Pons (tissue), 1 donor: Measurements from ENCODE around the gene TOMT.
"Not testable (repeated sequence)": the region's sequence is repeated elsewhere in the genome, so short reads cannot be mapped to it uniquely, and the experiment has no call there.

Experiments used
- DNase-seq: peaks from one replicate; pipeline ENCODE4 v3.0.0-alpha.2; 2016; ENCODE audit warnings: low spot score

Gene TOMT

DNA sequence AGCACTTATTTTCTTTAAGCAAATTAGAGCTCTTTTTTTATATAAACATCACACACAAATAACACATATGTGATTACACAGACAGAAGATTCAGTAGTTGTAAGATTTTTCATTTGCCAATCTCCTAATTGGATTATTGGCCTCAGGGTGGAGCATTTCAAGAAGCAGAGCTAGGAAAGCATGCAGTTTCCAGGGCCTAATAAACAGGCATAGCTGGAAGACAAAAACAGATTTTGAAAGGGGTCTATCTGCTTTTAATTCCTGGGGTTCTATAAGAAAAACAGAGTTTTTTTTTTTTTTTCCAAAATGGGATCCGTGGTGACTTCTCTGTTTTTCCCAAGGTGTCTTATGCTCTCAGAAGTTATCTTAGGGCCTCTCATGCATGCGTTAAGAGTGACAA, 22.2 kb downstream of the TOMT start:
- DNase-seq, result no peak

DNA sequence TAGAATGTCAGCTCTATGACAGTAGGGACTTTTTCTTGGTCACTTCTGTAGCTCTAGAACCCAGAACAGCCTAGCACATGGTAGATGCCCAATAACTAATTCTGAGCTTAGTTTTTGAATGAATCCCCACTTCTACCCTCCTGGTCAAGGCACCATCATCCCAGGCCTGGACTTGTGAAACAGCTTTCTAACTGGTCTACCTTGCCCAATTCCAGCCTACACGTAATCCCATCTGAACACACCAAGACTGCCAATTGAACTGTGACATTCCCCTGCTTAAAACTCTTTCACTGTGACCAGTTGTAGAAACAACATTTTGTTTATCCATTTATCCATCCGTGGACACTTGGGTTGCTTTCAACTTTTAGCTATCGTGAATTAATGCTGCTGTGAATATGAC, 23.7 kb downstream of the TOMT start:
- no peak for DNase-seq

DNA sequence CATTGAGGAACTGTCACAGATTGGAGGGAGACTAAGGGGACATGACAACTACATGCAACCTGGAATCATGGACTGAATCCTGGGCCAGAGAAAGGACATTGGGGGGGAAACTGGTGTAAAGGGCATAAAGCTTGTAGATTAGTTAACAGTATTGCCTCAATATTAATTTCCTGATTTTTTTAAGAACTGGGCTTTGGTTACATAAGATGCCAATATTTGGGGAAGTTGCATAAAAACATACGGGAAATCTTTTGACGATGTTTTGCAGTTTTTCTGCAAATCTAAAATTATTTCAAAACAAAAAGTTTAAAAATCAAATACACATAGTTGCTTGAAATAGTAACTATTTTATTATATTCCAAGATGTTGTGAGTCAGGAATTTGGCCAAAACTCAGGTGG, 26.9 kb downstream of the TOMT start:
- no peak for DNase-seq

DNA sequence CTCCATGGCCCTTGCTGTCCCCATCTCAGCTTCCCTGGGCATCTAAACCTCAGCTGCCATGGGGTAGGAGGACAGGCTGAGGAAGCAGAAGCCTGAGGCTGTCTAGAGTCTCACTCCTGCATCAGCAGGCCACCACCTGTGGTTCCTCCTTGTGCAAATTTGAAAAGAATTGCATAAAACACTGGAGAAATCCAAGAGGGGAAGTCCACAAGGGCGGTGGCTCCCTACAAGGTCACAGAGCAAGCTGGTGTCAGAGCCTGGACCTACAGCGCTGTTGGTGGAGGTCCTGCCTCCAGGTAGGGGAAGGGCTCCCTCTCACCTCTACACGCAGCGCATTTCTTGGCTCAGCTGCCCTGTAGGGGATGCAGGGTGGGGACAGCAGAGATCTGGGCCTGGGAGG, 29.7 kb downstream of the TOMT start, which contains the start of gene FOLR3:
FOLR3 (plus strand) TSS at position 253 of the 400 bp plus-strand sequence. CDS start 228 bp downstream, outside the sequence.
- DNase-seq, result not testable (repeated sequence)

DNA sequence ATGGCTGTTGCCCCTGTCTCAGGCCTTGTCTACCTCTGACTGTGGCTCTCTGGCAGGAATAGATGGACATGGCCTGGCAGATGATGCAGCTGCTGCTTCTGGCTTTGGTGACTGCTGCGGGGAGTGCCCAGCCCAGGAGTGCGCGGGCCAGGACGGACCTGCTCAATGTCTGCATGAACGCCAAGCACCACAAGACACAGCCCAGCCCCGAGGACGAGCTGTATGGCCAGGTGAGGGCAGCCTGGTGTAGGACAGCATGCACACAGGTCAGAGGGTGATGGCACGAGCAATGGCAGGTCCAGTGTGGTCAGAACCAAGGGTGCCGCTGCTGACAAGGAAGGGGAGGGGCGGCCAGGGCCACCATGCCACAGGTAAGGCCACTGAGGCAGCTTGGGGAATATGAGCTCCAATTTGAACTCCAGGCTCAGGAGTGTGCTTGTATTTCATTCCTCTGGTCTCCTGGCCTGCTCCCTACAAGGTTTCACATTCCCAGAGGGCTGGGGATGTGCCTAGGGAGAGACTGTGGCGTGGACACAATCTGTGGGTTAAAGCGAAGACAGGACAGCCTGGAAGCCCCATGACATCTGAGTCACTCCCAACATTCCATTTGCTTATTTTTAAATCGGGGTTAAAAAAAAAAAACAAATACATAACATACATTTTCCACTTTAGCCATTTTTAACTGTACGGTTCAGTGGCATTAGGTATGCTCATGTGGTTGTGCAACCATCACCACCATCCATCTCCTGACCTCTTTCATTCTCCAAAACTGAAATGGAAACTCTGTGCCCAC, 30.4 kb downstream of the TOMT start:
- DNase-seq, result no peak

DNA sequence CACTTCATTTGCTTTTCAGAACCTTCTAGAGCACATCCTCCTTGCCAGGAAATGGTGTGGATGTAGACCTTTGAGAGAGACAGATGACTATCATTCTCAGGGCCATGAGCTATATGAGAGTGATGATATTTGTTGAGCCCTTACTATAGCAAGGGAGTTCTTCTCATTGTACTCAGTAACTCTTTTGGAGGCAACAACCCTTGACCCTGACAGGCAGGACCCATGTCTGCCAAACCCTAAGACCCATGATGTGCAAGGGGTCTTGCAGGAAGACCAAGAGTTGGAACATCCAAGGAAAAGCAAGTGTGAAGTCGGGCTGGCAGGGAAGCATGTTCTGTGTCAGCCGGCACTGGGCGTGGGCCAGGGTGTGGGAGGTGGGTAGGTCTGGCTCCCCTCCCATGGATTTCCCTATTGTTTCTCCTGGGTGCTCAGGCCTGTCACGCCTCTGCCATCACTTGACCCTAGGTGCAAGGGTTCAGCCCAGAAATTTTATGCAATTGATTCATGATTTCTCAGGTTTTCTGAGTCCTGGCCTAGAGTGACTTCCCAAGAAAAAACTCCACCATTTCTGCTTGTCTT, 31.0 kb downstream of the TOMT start:
- no peak for DNase-seq

DNA sequence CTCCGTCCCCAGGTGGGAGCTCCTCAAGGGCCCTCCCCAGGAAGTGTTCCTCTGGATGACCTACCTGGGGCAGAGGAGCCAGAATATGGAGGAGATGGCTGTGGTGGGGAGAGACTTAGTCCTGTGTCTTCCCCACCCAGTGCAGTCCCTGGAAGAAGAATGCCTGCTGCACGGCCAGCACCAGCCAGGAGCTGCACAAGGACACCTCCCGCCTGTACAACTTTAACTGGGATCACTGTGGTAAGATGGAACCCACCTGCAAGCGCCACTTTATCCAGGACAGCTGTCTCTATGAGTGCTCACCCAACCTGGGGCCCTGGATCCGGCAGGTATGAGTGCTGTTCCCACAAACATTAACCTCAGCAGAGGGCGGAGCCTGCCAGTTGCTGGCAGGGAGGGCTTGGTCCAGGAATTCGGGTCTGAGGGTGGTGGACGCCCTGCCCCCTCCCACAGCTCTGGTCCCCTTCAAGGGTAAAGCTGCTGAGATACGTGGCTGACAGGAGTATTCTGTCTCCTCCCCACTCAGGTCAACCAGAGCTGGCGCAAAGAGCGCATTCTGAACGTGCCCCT, 33.2 kb downstream of the TOMT start:
- no peak for DNase-seq

DNA sequence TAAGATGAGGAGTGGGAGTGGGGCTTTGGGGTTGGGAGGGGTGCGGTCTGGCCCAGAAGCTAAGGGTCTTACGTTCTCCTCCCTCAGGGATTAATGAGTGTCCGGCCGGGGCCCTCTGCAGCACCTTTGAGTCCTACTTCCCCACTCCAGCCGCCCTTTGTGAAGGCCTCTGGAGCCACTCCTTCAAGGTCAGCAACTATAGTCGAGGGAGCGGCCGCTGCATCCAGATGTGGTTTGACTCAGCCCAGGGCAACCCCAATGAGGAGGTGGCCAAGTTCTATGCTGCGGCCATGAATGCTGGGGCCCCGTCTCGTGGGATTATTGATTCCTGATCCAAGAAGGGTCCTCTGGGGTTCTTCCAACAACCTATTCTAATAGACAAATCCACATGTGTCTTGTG, 33.8 kb downstream of the TOMT start:
- DNase-seq, result no peak

DNA sequence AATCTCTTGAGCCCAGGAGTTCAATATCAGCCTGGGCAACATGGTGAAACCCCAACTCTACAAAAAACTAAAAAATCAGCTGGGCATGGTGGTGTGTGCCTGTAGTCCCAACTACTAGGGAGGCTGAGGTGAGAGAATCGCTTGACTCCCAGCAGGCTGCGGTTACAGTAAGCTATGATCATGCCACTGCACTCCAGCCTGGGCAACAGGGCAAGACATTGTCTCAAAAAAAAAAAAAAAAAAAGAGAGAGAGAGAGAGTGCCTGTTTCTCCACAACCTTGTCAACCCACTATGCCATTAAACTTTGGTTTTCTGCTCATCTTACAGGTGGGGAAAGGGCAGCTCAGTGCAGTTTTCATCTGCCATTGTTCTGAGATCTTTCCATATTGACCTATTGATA, 34.9 kb downstream of the TOMT start:
- DNase-seq, result no peak

DNA sequence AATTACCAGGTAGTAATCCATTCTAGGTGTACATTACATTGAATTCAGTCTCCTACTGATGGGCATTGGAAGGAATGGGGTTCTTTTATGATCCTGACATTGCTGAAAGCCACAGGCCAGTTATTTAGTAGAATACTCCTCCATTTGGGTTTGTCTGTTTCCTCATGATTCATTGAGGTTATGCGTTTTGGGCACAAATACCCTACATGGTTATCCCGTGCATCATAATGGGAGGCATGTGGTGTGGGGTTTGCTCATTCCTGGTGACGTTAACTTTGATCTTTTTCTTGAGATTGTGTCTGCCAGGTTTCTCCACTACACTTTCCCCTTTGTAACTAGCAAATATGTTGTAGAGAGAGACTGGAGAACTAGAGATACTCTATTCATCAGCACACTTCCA, 35.3 kb downstream of the TOMT start:
- no peak for DNase-seq

DNA sequence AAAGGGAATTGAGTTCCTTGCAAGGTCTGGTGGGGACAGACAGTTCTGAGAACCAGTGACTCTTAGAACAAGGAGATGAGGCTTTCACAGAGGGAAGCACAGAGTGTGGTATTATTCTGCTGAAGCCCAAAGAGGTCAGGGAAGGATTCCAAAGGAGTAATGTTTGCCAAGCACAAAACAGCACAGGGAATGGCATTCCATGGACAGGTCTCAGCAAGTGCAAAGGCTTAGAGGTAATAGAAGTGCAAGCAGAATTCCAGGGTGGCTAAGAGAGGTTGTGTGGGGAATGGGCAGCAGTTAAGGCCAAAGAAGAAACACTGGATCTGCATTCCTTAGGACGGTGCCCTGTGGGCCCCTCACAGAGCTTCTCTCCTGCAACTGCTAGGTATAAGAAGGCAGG, 36.4 kb downstream of the TOMT start:
- DNase-seq, result not testable (repeated sequence)

DNA sequence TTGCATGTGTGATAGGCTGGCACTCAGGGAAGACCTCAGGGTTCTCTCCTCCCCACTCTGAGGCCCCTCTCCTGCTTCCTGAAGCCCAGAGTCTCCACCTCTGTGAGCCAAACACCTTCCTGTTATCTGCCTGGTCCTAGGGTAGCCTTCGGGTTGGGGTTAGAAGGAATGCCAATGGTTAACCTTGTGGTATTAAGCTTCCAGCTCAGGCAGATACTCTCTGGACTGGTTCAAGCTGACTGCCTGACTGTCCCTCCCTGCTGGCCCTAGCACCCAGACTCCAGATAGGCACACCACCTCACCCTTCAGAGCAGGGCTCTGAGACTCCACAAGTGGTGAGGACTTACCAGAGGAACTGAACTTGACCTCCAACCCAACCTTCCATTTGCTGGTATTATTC, 36.8 kb downstream of the TOMT start:
- not testable (repeated sequence) for DNase-seq

DNA sequence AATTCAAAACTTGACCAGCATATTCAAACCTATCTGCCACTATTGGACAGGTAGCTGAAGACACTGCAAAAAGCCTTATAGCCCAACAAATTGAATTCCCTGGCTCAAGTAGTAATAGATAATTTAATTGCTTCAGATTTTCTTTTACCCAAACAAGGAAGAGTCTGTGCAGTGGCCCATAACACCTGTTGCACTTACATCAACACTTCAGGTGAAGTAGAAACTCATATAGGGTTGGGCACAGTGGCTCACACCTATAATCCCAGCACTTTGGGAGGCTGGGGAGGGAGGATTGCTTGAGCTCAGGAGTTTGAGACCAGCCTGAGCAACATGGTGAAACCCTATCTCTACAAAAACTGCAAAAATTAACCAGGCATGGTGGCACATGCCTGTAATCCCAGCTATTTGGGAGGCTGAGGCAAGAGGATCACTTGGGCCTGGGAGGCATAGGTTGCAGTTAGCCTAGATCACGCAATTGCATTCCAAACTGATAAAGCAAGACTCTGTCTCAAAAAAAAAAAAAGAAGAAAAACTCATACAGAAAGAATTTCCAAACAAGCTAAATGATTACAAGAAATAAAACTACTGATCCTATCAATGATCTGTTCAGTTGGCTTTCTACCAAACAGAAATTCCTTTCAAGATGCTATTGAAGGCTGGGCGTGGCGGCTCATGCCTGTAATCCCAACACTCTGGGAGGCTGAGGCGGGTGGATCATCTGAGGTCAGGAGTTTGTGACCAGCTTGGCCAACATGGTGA, 39.3 kb downstream of the TOMT start:
- DNase-seq, result no peak

DNA sequence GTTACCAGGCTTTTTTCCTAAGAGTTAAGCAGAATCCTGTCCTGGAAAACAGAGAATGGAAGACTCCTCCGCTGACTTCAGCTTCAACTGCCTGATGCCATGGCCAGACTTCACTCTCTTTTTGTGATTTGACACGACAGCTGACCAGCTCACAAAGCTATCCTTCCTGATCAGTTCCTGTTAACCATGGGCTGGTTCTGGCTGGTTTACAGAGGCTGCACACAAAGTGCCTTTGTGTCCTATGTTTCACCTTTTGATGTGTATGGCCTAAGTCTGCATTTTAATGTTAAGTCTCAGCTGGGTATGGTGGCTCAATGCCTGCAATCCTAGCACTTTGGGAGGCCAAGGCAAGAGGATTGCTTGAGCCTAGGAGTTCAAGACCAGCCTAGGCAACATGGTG, 40.9 kb downstream of the TOMT start:
- DNase-seq, result no peak

DNA sequence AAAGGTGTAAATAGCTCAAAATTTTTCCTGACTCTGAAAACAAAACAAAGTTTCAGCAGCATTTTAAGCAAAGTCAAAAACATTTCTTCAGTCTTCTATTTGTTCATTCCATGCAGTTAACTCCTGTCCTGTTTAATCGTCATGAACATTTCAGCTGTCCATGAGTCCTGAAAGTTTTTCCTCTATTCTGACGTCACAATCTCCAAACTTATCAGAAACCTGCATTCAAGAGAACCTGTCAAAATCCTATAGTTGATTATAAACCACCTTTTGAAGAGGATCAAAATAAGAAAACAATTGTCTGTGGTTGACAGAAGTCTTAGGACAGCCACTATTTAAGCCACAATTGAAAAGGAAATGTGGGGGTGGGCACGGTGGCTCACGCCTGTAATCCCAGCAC, 45.2 kb downstream of the TOMT start:
- DNase-seq, result no peak

DNA sequence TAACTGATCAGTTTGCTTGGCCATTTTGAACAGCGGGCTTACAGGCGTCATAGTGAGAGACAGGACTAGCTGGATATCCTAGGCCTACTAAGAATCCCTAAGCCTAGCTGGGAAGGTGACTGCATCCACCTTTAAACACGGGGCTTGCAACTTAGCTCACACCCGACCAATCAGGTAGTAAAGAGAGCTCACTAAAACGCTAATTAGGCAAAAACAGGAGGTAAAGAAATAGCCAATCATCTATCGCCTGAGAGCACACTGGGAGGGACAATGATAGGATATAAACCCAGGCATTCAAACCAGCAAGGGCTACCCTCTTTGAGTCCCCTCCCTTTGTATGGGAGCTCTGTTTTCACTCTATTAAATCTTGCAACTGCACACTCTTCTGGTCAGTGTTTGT, 48.1 kb downstream of the TOMT start:
- not testable (repeated sequence) for DNase-seq

DNA sequence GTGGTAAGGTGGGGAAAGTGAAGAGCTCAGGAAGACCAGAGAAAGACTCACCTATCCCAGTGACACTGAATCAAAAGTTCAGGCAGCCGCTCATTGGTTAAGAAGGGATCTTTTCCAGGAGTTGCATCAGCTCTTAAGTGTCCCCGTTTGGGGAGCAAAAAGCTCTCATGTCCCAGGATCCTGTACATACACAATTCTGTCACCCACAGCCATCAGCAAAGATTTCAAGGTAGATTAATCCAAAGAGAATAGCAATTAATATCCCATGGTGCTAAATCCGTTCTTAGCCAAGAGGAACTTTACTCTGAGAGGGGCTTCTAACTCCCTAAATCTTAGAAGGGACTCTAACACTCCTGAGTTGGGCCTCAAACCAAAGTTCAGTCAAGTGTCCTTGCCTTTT, 49.1 kb downstream of the TOMT start:
- DNase-seq, result no peak

DNA sequence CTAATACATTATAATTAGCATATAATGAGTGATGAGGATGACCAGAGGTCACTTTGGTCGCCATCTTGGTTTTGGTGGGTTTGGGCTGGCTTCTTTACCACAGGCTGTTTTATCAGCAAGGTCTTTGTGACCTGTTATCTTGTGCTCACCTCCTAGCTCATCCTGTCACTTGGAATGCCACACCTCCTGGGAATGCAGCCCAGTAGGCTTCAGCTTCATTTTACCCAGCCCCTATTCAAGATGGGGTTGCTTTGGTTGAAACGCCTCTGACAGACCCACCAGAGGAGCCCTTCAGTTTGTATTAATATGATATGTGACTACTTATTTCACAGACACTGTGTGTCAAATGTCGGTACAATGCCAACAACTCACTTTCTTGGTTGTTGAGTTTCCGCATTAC, 50.0 kb downstream of the TOMT start:
- no peak for DNase-seq

DNA sequence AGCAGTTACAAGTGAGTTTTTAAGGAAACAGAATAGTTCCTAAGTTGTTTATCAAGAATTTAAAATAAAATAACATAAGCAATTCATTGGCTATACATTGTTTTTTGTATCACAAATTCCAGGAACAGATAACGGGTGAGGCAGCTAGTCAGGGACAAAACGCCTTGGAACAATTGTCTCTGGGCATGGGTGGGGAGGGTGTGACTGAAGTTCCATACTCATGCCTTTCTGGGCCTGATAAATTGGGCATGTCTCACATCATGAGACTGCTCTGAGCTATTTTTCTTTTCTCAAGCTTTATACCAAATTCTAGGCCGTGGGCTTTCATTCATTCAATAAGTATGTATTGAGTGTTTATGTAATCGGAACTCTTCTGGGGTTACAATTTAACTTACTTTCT, 51.4 kb downstream of the TOMT start:
- DNase-seq, result no peak
